H1 (cell line): ENCODE data around the gene RAB3D. TPM values are rescaled to one million over a fixed set of nuclear protein-coding genes. Genes with fewer than 3 reads are reported as not detected.

ENCODE experiments used
- CTCF ChIA-PET: fragments of 300-600 bp; sonication (Branson Sonifier 250); formaldehyde crosslinking; loops from one replicate; lab custom pipeline; 2021; ENCODE audit not compliant: partially characterized antibody; lab: Charles Lee
- POLR2A ChIA-PET: fragments of 300-600 bp; sonication (Branson Sonifier 250); formaldehyde crosslinking; loops from one replicate; lab custom pipeline; 2021; ENCODE audit warnings: inconsistent platforms; ENCODE audit not compliant: partially characterized antibody; lab: Charles Lee
- DNase-seq, 2 experiments: peaks; one replicate each; pipeline versions ENCODE4 v3.0.0 to v3.0.0-alpha.2; 2010 to 2022; ENCODE audit warnings: low spot score in 2 of 2, low read depth in 1 of 2, mixed read lengths in 1 of 2
- FAIRE-seq: peaks from 2 replicates; lab custom pipeline; 2011; peaks lifted over from hg19 to GRCh38; lab: Jason Lieb, UNC
- H2AFZ ChIP-seq: 2 replicates; pipeline ENCODE4 v1.8.1; 2012; ENCODE audit warnings: low read length, inconsistent platforms
- H2AK5ac ChIP-seq: 2 replicates; pipeline ENCODE4 v1.6.1; 2013; ENCODE audit warnings: low read depth, low read length
- H2BK120ac ChIP-seq: replicated peaks from 2 replicates; pipeline ENCODE3; 2013; ENCODE audit warnings: low read depth, low read length, inconsistent platforms
- H2BK12ac ChIP-seq: 2 replicates; pipeline ENCODE4 v1.6.1; 2013; ENCODE audit warnings: low read depth, low read length
- H2BK15ac ChIP-seq: 2 replicates; pipeline ENCODE4 v1.6.1; 2013; ENCODE audit warnings: low read length
- H2BK20ac ChIP-seq: 2 replicates; pipeline ENCODE4 v1.6.1; 2013; ENCODE audit warnings: low read length
- H2BK5ac ChIP-seq: 2 replicates; pipeline ENCODE4 v1.6.1; 2013; ENCODE audit warnings: low read depth, low read length
- H3K14ac ChIP-seq: 2 replicates; pipeline ENCODE4 v1.6.1; 2013; ENCODE audit warnings: inconsistent platforms; ENCODE audit not compliant: insufficient read length
- H3K18ac ChIP-seq: 2 replicates; pipeline ENCODE4 v1.6.1; 2013; ENCODE audit warnings: low read length; ENCODE audit errors: extremely low read depth
- H3K23ac ChIP-seq: 2 replicates; pipeline ENCODE4 v1.6.1; 2013; ENCODE audit warnings: inconsistent platforms; ENCODE audit not compliant: insufficient read length
- H3K23me2 ChIP-seq: 2 replicates; pipeline ENCODE4 v1.6.1; 2013; ENCODE audit warnings: low read depth, low read length
- H3K27ac ChIP-seq: 2 replicates; pipeline ENCODE4 v1.6.1; 2011; ENCODE audit warnings: low read depth, low read length, inconsistent platforms
- H3K27me3 ChIP-seq, 4 experiments: replicated peaks in 1 of 4; 1 replicate in 1 of 4; 2 replicates in 3 of 4; pipeline versions ENCODE4 v1.6.1 to v1.8.1; 2011 to 2013; ENCODE audit warnings: low read length in 3 of 4, mild to moderate bottlenecking in 3 of 4, inconsistent platforms in 2 of 4, mixed read lengths in 2 of 4, moderate library complexity in 1 of 4; ENCODE audit not compliant: control insufficient read depth in 3 of 4, insufficient read depth in 3 of 4; ENCODE audit errors: extremely low read depth in 1 of 4
- H3K36me3 ChIP-seq, 4 experiments: 2 replicates each; pipeline versions ENCODE4 v1.6.1 to v1.8.1; 2011 to 2013; ENCODE audit warnings: mild to moderate bottlenecking in 4 of 4, low read length in 3 of 4, moderate library complexity in 2 of 4, control low read depth in 1 of 4, inconsistent platforms in 1 of 4; ENCODE audit not compliant: insufficient read depth in 4 of 4, control insufficient read depth in 2 of 4
- H3K4ac ChIP-seq: replicated peaks from 2 replicates; pipeline ENCODE3; 2013; ENCODE audit warnings: low read length, low read depth, mixed read lengths, inconsistent platforms; ENCODE audit not compliant: insufficient read length
- H3K4me1 ChIP-seq, 4 experiments: replicated peaks in 1 of 4; 1 replicate in 1 of 4; 2 replicates in 3 of 4; pipeline versions ENCODE4 v1.6.1 to v1.8.1; 2011 to 2013; ENCODE audit warnings: low read length in 3 of 4, inconsistent platforms in 2 of 4, mixed read lengths in 1 of 4; ENCODE audit not compliant: insufficient read depth in 4 of 4, control insufficient read depth in 3 of 4
- H3K4me2 ChIP-seq, 2 experiments: 2 replicates each; pipeline versions ENCODE4 v1.6.1 to v1.8.1; 2011 to 2013; ENCODE audit warnings: low read depth in 2 of 2, low read length in 2 of 2, control low read depth in 1 of 2, inconsistent platforms in 1 of 2, mild to moderate bottlenecking in 1 of 2; ENCODE audit not compliant: insufficient read depth in 1 of 2
- H3K4me3 ChIP-seq, 4 experiments: fragments of 200-600, 300-600 bp in 1 of 4; sonication (generic), shearing (Covaris generic), sonication (Bioruptor Twin) in 1 of 4; 2 replicates each; pipeline versions ENCODE4 v1.5.1 to v1.8.1; 2011 to 2016; ENCODE audit warnings: low read length in 4 of 4, low read depth in 3 of 4, control low read depth in 2 of 4, inconsistent platforms in 2 of 4, mild to moderate bottlenecking in 2 of 4, mixed read lengths in 1 of 4, moderate library complexity in 1 of 4; ENCODE audit not compliant: insufficient read depth in 2 of 4; ENCODE audit errors: extremely low read depth in 1 of 4
- H3K56ac ChIP-seq: replicated peaks from 2 replicates; pipeline ENCODE3; 2013; ENCODE audit warnings: low read depth, mild to moderate bottlenecking, mixed read lengths, low read length, inconsistent platforms; ENCODE audit not compliant: insufficient read length
- H3K79me1 ChIP-seq: 2 replicates; pipeline ENCODE4 v1.6.1; 2013; ENCODE audit warnings: low read depth, low read length, control low read depth
- H3K79me2 ChIP-seq, 2 experiments: 2 replicates each; pipeline versions ENCODE4 v1.6.1 to v1.8.1; 2012 to 2013; ENCODE audit warnings: low read length in 2 of 2, mild to moderate bottlenecking in 2 of 2, inconsistent platforms in 1 of 2; ENCODE audit not compliant: insufficient read depth in 2 of 2, control insufficient read depth in 1 of 2
- H3K9ac ChIP-seq, 4 experiments: replicated peaks in 1 of 4; 1 replicate in 1 of 4; 2 replicates in 3 of 4; pipeline versions ENCODE4 v1.6.1 to v1.8.1; 2011 to 2013; ENCODE audit warnings: low read depth in 3 of 4, low read length in 3 of 4, control low read depth in 2 of 4, mild to moderate bottlenecking in 2 of 4, moderate library complexity in 2 of 4, inconsistent platforms in 1 of 4; ENCODE audit errors: extremely low read depth in 1 of 4
- H3K9me3 ChIP-seq, 2 experiments: 2 replicates each; pipeline versions ENCODE4 v1.6.1 to v1.8.1; 2012 to 2013; ENCODE audit warnings: mild to moderate bottlenecking in 2 of 2, moderate library complexity in 2 of 2, control low read depth in 1 of 2, inconsistent platforms in 1 of 2, low read depth in 1 of 2, low read length in 1 of 2, mixed read lengths in 1 of 2; ENCODE audit not compliant: insufficient read depth in 2 of 2
- H4K20me1 ChIP-seq, 2 experiments: replicated peaks in 1 of 2; 2 replicates each; pipeline versions ENCODE3 to v1.8.1; 2011 to 2013; ENCODE audit warnings: inconsistent platforms in 2 of 2, low read length in 2 of 2, mild to moderate bottlenecking in 1 of 2; ENCODE audit not compliant: insufficient read depth in 2 of 2, control insufficient read depth in 1 of 2
- H4K5ac ChIP-seq: 2 replicates; pipeline ENCODE4 v1.6.1; 2013; ENCODE audit warnings: low read length, low read depth, mixed read lengths, inconsistent platforms; ENCODE audit not compliant: insufficient read length
- H4K8ac ChIP-seq: 2 replicates; pipeline ENCODE4 v1.8.0; 2013; ENCODE audit warnings: mild to moderate bottlenecking, moderate library complexity, low read length, inconsistent platforms; ENCODE audit not compliant: insufficient read depth; ENCODE audit errors: extremely low read depth
- H4K91ac ChIP-seq: replicated peaks from 2 replicates; pipeline ENCODE3; 2013; ENCODE audit warnings: low read length, mixed read lengths, inconsistent platforms; ENCODE audit not compliant: insufficient read length
- BRCA1 ChIP-seq: IDR thresholded peaks from 2 replicates; pipeline ENCODE4 v1.6.1; 2012; ENCODE audit warnings: low read depth, low read length, improper control_type of control experiment
- POLR2AphosphoS5 ChIP-seq: IDR thresholded peaks from 2 replicates; pipeline ENCODE4 v1.6.1; 2011; ENCODE audit warnings: low read depth, low read length
- POU5F1 ChIP-seq: IDR thresholded peaks from 2 replicates; pipeline ENCODE4 v1.6.1; 2011; ENCODE audit warnings: low read depth, mild to moderate bottlenecking, low read length, moderate library complexity
- RAD21 ChIP-seq, 2 experiments: IDR thresholded peaks in 1 of 2; conservative IDR thresholded peaks in 1 of 2; 2 replicates each; pipeline ENCODE4 v1.6.1; 2011; ENCODE audit warnings: low read depth in 2 of 2, low read length in 2 of 2, improper control_type of control experiment in 1 of 2, inconsistent platforms in 1 of 2, mild to moderate bottlenecking in 1 of 2, moderate library complexity in 1 of 2
- SP2 ChIP-seq: IDR thresholded peaks from 2 replicates; pipeline ENCODE4 v1.6.1; 2012; ENCODE audit warnings: mild to moderate bottlenecking, low read length, inconsistent platforms
- SP4 ChIP-seq: IDR thresholded peaks from 2 replicates; pipeline ENCODE4 v1.6.1; 2012; ENCODE audit warnings: low read length, inconsistent platforms
- TBP ChIP-seq: IDR thresholded peaks from 2 replicates; pipeline ENCODE4 v1.6.1; 2011; ENCODE audit warnings: low read depth, low read length, improper control_type of control experiment
- WGBS, 2 experiments: shearing (Covaris generic) in 1 of 2; methylation state at CpG; one replicate each; pipeline versions ENCODE4 v1.1.6 to v1.1.7; 2013 to 2015; ENCODE audit warnings: low lambda C conversion rate in 2 of 2, mixed read lengths in 2 of 2, inconsistent platforms in 1 of 2, low coverage in 1 of 2, missing lambda C conversion rate in 1 of 2; ENCODE audit not compliant: insufficient replicate concordance in 2 of 2, insufficient coverage in 1 of 2, insufficient read length in 1 of 2; ENCODE audit errors: extremely low coverage in 1 of 2, missing lambda C conversion rate in 1 of 2; 5-methylcytosine and 5-hydroxymethylcytosine counted together
- long read RNA-seq, 2 experiments: library from RNA in 1 of 2; library from capped mRNA in 1 of 2; stranded (forward); transcript quantifications; one replicate each; pipeline ENCODE4 v2.0.0, GENCODE V29; 2021; ENCODE audit warnings: inconsistent platforms in 1 of 2
- polyA minus RNA-seq, 3 experiments: library from RNA; depleted of rRNA, polyadenylated mRNA; stranded (reverse); fragments of >200 nt; gene quantifications; 1 replicate in 2 of 3; 2 replicates in 1 of 3; pipeline ENCODE4 v1.2.3, GENCODE V29; 2011
- polyA plus RNA-seq, 7 experiments: library from polyadenylated mRNA; depleted of rRNA in 3 of 7; stranded (reverse) in 5 of 7; unstranded in 2 of 7; fragments of >200 nt in 5 of 7; fragments of 200-250 nt in 2 of 7; gene quantifications; 1 replicate in 5 of 7; 2 replicates in 1 of 7; 4 replicates in 1 of 7; pipeline versions ENCODE4 v1.2.1 to v1.2.3, GENCODE V29; 2011 to 2013; ENCODE audit warnings: missing spikeins in 2 of 7, mixed read lengths in 2 of 7
- total RNA-seq: library from RNA; stranded (reverse); fragmentation: NEBNext Ultra II Directional; extraction: Animal tissue kit (Norgen Biotek cat#: 25700); gene quantifications from 2 replicates; pipeline ENCODE4 v1.2.1, GENCODE V29; 2021

Gene RAB3D
- total RNA-seq: 23.8 and 24.4 TPM in 2 replicates
- polyA plus RNA-seq (2011; rRNA removed): 17.8 and 23.3 TPM in 2 replicates
- 21.0 TPM for polyA plus RNA-seq (2011; cell fraction: cytosol; rRNA removed)
- 18.3 TPM for polyA plus RNA-seq (2011; cell fraction: nucleus; rRNA removed)
- 7.8 to 9.9 TPM (median 8.2 TPM) in 4 replicates for polyA plus RNA-seq (2012, experiment 1 of 2)
- 5.7 TPM for polyA plus RNA-seq (2012, experiment 2 of 2)
- polyA plus RNA-seq (2013, experiment 1 of 2): 8.5 TPM
- polyA plus RNA-seq (2013, experiment 2 of 2): 8.8 TPM
- 108 and 115 TPM in 2 replicates for polyA minus RNA-seq (2011; rRNA and poly(A)+ RNA removed)
- polyA minus RNA-seq (2011; cell fraction: cytosol; rRNA and poly(A)+ RNA removed): 24.9 TPM
- polyA minus RNA-seq (2011; cell fraction: nucleus; rRNA and poly(A)+ RNA removed): 17.5 TPM
- long read RNA-seq, experiment 1, full-length matches to known transcripts: 1 of 5 reads
- long read RNA-seq, experiment 1, partial matches to known transcripts: 0 of 5 reads
- long read RNA-seq, experiment 1, other reads (novel, unspliced or antisense): 4 of 5 reads
- long read RNA-seq, experiment 2, full-length matches to known transcripts: 1 of 2 reads
- long read RNA-seq, experiment 2, partial matches to known transcripts: 0 of 2 reads
- long read RNA-seq, experiment 2, other reads (novel, unspliced or antisense): 1 of 2 reads

DNA sequence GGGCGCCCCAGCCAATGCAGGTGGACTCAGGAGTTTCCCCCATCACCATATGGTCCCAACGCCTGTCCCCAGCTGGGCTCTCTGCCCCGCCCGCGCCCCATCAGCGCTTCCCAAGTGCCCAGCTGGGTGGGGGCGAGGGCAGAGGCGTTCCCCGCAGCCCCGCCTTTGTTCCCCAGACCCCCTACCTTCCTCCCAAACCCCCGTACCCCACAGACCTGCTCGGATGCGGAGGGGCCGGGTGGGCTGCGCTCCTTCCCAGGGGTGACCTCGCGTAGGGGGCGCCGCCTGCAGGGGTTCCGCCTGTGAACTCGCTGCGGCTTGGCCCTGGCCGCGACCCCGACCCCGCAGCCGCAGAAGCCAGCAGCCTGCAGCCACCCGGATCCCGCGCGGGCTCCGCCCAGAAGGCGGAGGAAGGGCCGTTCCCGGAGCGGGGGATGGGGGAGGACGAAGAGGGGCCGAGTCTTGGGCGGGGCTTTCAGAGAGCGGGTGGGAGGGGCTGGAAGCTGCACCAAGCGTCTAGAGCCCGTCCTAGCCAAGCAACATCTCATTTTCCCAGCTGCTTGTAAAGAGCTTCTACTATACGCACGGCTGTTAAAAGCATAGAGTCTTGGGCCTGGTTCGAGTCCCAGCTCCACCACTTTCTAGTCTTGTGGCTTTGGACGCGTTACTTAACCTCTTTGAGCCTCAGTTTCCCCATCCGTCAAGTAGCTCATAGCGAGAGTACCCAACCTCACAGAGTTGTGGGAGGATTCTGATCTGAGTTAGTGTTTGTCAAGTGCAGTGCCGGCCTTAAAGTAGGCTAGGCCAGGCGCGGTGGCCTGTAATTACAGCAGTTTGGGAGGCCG lies at the start of gene RAB3D:
Gene RAB3D, minus strand, starts transcription at position 404 of the 845 bp plus-strand sequence. CDS start 2,258 bp downstream, outside the sequence.
- no peak within 1 kb of the TSS for H4K5ac ChIP-seq
- H3K23ac ChIP-seq: no peak within 1 kb of the TSS
- no peak within 1 kb of the TSS for H3K4ac ChIP-seq
- WGBS, 2 experiments: 15% methylated on average over 36 of the region's 53 CpGs; no CpG with 5 or more reads in 1 of the 2 experiments
- peak within 1 kb of the TSS; percentile 83; the same call in 1 of the 2 replicates for H4K8ac ChIP-seq
- H2BK20ac ChIP-seq: no peak within 1 kb of the TSS
- no peaks in the 10 kb centered on the region; a peak in 2 of 7 replicates for H3K27me3 ChIP-seq
- peaks cover 0 to 5% (median 2%) of the 10 kb centered on the region in 4 experiments; a peak in 2 of 8 replicates for H3K36me3 ChIP-seq
- no peak within 1 kb of the TSS for H3K56ac ChIP-seq
- no peak within 1 kb of the TSS for H2BK120ac ChIP-seq
- H3K79me2 ChIP-seq: no peaks in the 10 kb centered on the region
- H3K18ac ChIP-seq: no peak within 1 kb of the TSS; the same call in 1 of the 2 replicates
- peak within 1 kb of the TSS; percentile 47 to 77 (median 62) for H3K4me3 ChIP-seq
- no peak within 1 kb of the TSS for H3K27ac ChIP-seq
- peak within 1 kb of the TSS; percentile 54 to 80 for H3K4me2 ChIP-seq
- ChIA-PET POLR2A (interaction anchor here (0.8 to 2.8 kb wide), 9 partner anchors 10 to 84 kb away, joined by 3 to 13 read pairs (median 4); partner anchors contain the start of gene EPOR), CTCF (interaction anchor here (0.7 to 2.8 kb wide), 10 partner anchors 8 to 90 kb away, joined by 3 to 9 read pairs (median 4); partner anchors contain the start of gene TSPAN16)
- H2BK5ac ChIP-seq: no peak within 1 kb of the TSS
- H4K20me1 ChIP-seq: peaks cover 2 to 5% of the 10 kb centered on the region in 2 experiments
- H3K79me1 ChIP-seq: no peaks in the 10 kb centered on the region
- peak within 1 kb of the TSS in 3 of 4 experiments; percentile 26 to 45 (median 38); a peak in 5 of 7 replicates for H3K9ac ChIP-seq
- peaks cover 11% of the 10 kb centered on the region; the same call in 1 of the 2 replicates for H3K23me2 ChIP-seq
- no peaks in the 10 kb centered on the region for H3K9me3 ChIP-seq
- 0 out of 2 replicates have a peak within 1 kb of the TSS, but pooled peaks have one; percentile 17 for H2BK12ac ChIP-seq
- peak within 1 kb of the TSS; percentile 92; the same call in 1 of the 2 replicates for H2BK15ac ChIP-seq
- no peak within 1 kb of the TSS for H4K91ac ChIP-seq
- peaks cover 0 to 4% (median 1%) of the 10 kb centered on the region in 4 experiments; a peak in 4 of 7 replicates for H3K4me1 ChIP-seq
- H3K14ac ChIP-seq: no peak within 1 kb of the TSS
- peak within 1 kb of the TSS; percentile 88 for H2AFZ ChIP-seq
- DNase-seq: peak; percentile 79 to 94
- no peak within 1 kb of the TSS for H2AK5ac ChIP-seq
- FAIRE-seq: peak; percentile 32
- TF ChIP-seq POLR2AphosphoS5: no peak
- TF ChIP-seq TBP: peak; percentile 56; the same call in 1 of the 2 replicates
- no peak for TF ChIP-seq SP2
- TF ChIP-seq BRCA1: no peak
- no peak for TF ChIP-seq SP4
- no peak for TF ChIP-seq POU5F1
- 0 out of 4 replicates have a peak, but pooled peaks of 1 of the 2 experiments have one; percentile 3 for TF ChIP-seq RAD21 (IDR thresholded peaks at IDR 0.05 in 1 of 2, conservative IDR thresholded peaks at IDR 0.05 in 1 of 2; ENCODE audit: low read depth in 2 of 2, low read length in 2 of 2)
